Astrocyte of the spinal cord (primary cell): ENCODE data around the gene WFIKKN1.

Experiments used
- DNase-seq: peaks from one replicate; pipeline ENCODE4 v3.0.0; 2011; ENCODE audit warnings: low read depth, low spot score
- H3K4me3 ChIP-seq: 2 replicates; pipeline ENCODE4 v1.5.1; 2011; ENCODE audit warnings: low read depth, mild to moderate bottlenecking, low read length, moderate library complexity
- CTCF ChIP-seq: IDR thresholded peaks from 2 replicates; pipeline ENCODE4 v1.5.1; 2012; ENCODE audit warnings: low read depth, mild to moderate bottlenecking, low read length, inconsistent platforms
- in situ Hi-C: cut with HindIII; loops from 2 replicates; pipeline ENCODE4 v1.10.0; 2017; ENCODE audit warnings: low sequenced_read_pairs

Gene WFIKKN1

GRCh38 chr16:674214-674881 lies 43.6 kb downstream of the WFIKKN1 start:
- no peak for TF ChIP-seq CTCF

DNA sequence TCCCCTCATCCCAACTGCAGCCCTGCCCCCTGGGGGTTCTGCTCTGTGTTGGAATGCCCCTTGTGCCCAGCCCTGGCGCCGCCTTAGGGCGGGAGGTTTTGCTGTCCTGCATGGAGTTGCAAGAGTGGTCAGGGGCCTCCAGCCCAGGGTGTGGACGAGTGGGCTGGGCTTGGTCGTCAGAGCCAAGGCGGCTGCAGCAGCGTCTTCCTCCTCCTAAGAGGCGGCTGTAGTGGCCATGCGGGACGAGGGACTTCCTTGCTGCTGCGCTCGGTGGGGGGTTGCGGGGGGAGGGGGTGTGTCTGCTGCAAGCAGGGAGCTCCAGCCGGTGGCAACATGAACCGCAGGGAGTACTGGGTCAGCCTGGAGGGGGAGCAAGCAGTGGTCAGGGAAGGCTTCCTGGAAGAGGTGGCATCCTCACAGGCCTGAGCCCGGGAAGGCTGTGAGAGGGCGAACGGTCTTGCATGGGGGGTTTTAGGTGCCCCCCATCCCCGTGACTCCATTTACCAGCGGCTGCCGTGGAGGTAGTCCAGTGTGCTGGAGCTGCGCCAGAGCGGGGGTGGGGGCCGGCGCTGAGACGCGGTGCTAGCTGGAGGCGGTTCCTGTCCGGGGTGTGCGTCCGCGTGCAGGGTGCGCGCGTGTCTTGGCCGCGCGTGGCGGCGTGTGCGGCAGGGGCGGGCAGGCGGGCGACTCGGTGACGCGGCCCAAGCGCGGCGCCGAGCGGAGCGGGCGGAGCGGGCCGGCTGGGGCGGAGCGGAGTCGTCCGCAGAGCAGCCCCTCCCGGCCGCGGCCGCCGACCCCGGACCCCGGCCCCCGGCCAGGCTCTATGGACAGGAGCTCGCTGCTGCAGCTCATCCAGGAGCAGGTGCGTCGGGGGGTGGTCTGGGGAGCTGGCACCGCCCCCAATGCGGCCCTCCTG lies 44.4 kb downstream of the WFIKKN1 start, which contains the start of gene RHBDL1:
Gene RHBDL1, plus strand, starts transcription at position 704 of the 916 bp plus-strand sequence. Its CDS starts 120 bp downstream, at position 824.
- peak within 1 kb of the TSS; percentile 34 for H3K4me3 ChIP-seq
- DNase-seq, result peak; percentile 38
- in situ Hi-C loops, result no loop called here
- no peak for TF ChIP-seq CTCF

More at GRCh38 chr16:674214-674881, 43.6 kb downstream of the WFIKKN1 start:
- in situ Hi-C loops, result no loop called here
- H3K4me3 ChIP-seq, result no peak overlapping the region
- no peak for DNase-seq

- no peak for DNase-seq
- TF ChIP-seq CTCF, result no peak
- peak overlapping the region; percentile 34 for H3K4me3 ChIP-seq
Measured at GRCh38 chr16:675884-676564, 45.2 kb downstream of the WFIKKN1 start.

DNA sequence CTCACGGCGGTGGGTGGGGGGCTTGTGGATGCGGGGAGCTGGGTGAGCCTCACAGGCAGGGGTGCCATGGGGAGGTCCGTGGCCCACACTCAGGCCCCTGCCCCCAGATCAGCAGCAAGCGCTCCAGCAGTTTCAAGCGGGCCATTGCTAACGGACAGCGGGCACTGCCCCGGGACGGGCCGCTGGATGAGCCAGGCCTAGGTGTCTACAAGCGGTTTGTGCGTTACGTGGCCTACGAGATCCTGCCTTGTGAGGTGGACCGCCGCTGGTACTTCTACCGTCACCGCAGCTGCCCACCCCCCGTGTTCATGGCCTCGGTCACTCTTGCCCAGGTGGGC lies 45.7 kb downstream of the WFIKKN1 start:
- in situ Hi-C loops, result no loop called here
- DNase-seq, result no peak
- H3K4me3 ChIP-seq, result no peak overlapping the region
- no peak for TF ChIP-seq CTCF

More at GRCh38 chr16:675884-676564, 45.2 kb downstream of the WFIKKN1 start:
- in situ Hi-C loops, result no loop called here

DNA sequence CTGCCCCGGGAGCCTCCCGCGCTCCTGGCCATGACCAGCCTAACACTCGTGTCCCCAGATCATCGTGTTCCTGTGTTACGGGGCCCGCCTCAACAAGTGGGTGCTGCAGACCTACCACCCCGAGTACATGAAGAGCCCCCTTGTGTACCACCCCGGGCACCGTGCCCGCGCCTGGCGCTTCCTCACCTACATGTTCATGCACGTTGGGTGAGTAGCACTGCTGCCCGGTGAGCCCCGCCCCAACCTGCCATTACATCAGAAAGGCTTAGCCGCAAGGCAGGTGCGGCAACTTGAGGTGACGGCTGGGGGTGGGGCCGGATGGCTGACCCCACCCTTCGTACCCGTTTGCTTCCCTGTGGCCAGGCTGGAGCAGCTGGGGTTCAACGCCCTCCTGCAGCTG lies 46.1 kb downstream of the WFIKKN1 start:
- in situ Hi-C loops, result no loop called here
- DNase-seq, result no peak
- no peak for TF ChIP-seq CTCF
- H3K4me3 ChIP-seq, result no peak overlapping the region
